K562 (cell line): ENCODE measurements around the gene TPGS1. TPM values are rescaled to one million over a fixed set of nuclear protein-coding genes. Genes with fewer than 3 reads are reported as not detected.

Experiments used
- DACH1 ChIP-seq: fragments of 450-650 bp; IDR thresholded peaks from 2 replicates; pipeline ENCODE4 v1.6.1; 2018; ENCODE audit not compliant: partially characterized antibody
- EP400 ChIP-seq: fragments of 450-650 bp; IDR thresholded peaks from 2 replicates; pipeline ENCODE4 v1.6.1; 2017; ENCODE audit warnings: antibody characterized with exemption, mild to moderate bottlenecking, moderate library complexity
- HDAC3 ChIP-seq: fragments of 450-650 bp; IDR thresholded peaks from 2 replicates; pipeline ENCODE4 v1.6.1; 2018; ENCODE audit warnings: borderline replicate concordance, mild to moderate bottlenecking, moderate library complexity; ENCODE audit not compliant: partially characterized antibody
- NCOA4 ChIP-seq: fragments of 450-650 bp; IDR thresholded peaks from 2 replicates; pipeline ENCODE4 v1.6.1; 2018; ENCODE audit warnings: mild to moderate bottlenecking; ENCODE audit not compliant: partially characterized antibody
- NELFE ChIP-seq: IDR thresholded peaks from 2 replicates; pipeline ENCODE4 v1.6.1; 2011; ENCODE audit warnings: mild to moderate bottlenecking; ENCODE audit not compliant: insufficient read depth, insufficient read length
- NONO ChIP-seq, 2 experiments: fragments of 200-400 bp in 1 of 2; fragments of 450-650 bp in 1 of 2; formaldehyde crosslinking in 1 of 2; IDR thresholded peaks; 2 replicates each; pipeline ENCODE4 v1.6.1; 2017; ENCODE audit warnings: low read depth in 2 of 2, mild to moderate bottlenecking in 2 of 2, moderate library complexity in 2 of 2, low read length in 1 of 2
- ZBTB1 ChIP-seq: sonication (generic); formaldehyde crosslinking; IDR thresholded peaks from 2 replicates; pipeline ENCODE4 v1.8.1; 2023; ENCODE audit warnings: missing genetic modification reagents, low read depth, mild to moderate bottlenecking, borderline replicate concordance
- ZBTB8A ChIP-seq: fragments of 450-650 bp; IDR thresholded peaks from 2 replicates; pipeline ENCODE4 v1.6.1; 2018; ENCODE audit warnings: mild to moderate bottlenecking, moderate library complexity; ENCODE audit not compliant: partially characterized antibody
- ZNF174 ChIP-seq: fragments of 250-450 bp; sonication (Bioruptor Pico); IDR thresholded peaks from 2 replicates; pipeline ENCODE4 v1.4.0; 2020; ENCODE audit warnings: mild to moderate bottlenecking
- ZNF324 ChIP-seq: fragments of 250-450 bp; sonication (Bioruptor Pico); IDR thresholded peaks from 2 replicates; pipeline ENCODE4 v1.4.0; 2020; ENCODE audit warnings: mild to moderate bottlenecking
- polyA plus RNA-seq, 8 experiments: library from polyadenylated mRNA; depleted of rRNA in 4 of 8; stranded (reverse) in 5 of 8; unstranded in 3 of 8; fragments of >200 nt; fragmentation: Nextera tagmentation in 2 of 8; fragmentation: Illumina TruSeq in 1 of 8; extraction: Ambion mirVana in 2 of 8; extraction: Trizol in 1 of 8; gene quantifications; 2 replicates each; pipeline versions ENCODE4 v1.2.1 to v1.2.3, GENCODE V29; 2011 to 2014; ENCODE audit warnings: inconsistent platforms in 1 of 8, missing spikeins in 1 of 8
- total RNA-seq, 7 experiments: library from RNA; depleted of rRNA in 6 of 7; stranded (reverse); fragments of >200 nt in 6 of 7; fragmentation: Illumina TruSeq in 2 of 7; extraction: Trizol in 2 of 7; gene quantifications; 2 replicates each; pipeline versions ENCODE4 v1.2.1 to v1.2.3, GENCODE V29; 2011 to 2021; ENCODE audit warnings: low replicate concordance in 1 of 7
- TF ChIP-seq, protein P1 (sequence below): fragments of 450-650 bp; IDR thresholded peaks from 2 replicates; pipeline ENCODE4 v1.6.1; 2014; ENCODE audit warnings: low read depth, mild to moderate bottlenecking, moderate library complexity, borderline replicate concordance
- TF ChIP-seq, protein P2 (sequence below): fragments of 200-400 bp; formaldehyde crosslinking; IDR thresholded peaks from 2 replicates; pipeline ENCODE4 v1.6.1; 2017; ENCODE audit warnings: mild to moderate bottlenecking, low read depth, low read length, moderate library complexity
- TF ChIP-seq, protein P3 (sequence below): fragments of 250-450 bp; sonication (Bioruptor Pico); IDR thresholded peaks from 2 replicates; pipeline ENCODE4 v1.5.0; 2020; ENCODE audit warnings: mild to moderate bottlenecking
- TF ChIP-seq, protein P4 (sequence below): sonication (generic); formaldehyde crosslinking; IDR thresholded peaks from 2 replicates; pipeline ENCODE4 v1.8.0; 2022; ENCODE audit warnings: missing genetic modification reagents, mild to moderate bottlenecking, borderline replicate concordance
- TF ChIP-seq, protein P5 (sequence below): fragments of 250-450 bp; sonication (Bioruptor Pico); IDR thresholded peaks from 2 replicates; pipeline ENCODE4 v1.5.0; 2020; ENCODE audit warnings: mild to moderate bottlenecking, borderline replicate concordance
- TF ChIP-seq, protein P6 (sequence below): fragments of 250-450 bp; sonication (Bioruptor Pico); IDR thresholded peaks from 2 replicates; pipeline ENCODE4 v1.8.0; 2022; ENCODE audit warnings: inconsistent platforms

The TPGS1 gene
- total and polyA plus RNA-seq, 9 of the 15 experiments (the other 6 are each of a cell fraction or from before 2014, with no cell fraction given) = 0.30 to 31.6 (median 1.2) TPM; not detected in 2

DNA sequence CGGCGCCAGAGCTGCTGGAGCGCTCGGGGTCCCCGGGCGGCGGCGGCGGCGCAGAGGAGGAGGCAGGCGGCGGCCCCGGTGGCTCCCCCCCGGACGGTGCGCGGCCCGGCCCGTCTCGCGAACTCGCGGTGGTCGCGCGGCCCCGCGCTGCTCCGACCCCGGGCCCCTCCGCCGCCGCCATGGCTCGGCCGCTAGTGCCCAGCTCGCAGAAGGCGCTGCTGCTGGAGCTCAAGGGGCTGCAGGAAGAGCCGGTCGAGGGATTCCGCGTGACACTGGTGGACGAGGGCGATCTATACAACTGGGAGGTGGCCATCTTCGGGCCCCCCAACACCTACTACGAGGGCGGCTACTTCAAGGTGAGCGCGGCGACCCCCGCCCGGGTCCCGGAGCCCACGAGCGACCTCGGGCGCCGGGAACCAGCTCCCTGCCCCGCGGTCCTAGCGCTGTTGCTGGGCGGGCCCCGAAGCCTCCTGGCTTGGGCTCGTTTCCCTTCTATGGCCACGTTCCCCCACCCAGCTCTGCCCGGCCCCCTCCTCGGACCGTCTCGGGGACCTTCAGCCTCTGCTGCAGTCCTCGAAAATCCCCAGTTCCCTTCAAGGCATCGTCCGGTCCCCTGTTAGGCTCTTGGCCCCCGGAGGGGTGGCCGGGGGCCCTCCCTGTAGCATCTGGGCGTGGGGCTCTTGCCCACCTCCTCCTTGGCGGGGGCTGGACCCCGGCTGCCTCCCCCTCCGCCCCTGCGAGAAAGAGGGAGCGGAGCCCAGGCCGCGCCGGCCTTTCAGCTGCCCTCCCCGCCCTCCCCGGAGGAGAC lies 24.7 kb downstream of the TPGS1 start, which contains the start of gene CDC34 (continued):
- TF ChIP-seq, protein P1, sequence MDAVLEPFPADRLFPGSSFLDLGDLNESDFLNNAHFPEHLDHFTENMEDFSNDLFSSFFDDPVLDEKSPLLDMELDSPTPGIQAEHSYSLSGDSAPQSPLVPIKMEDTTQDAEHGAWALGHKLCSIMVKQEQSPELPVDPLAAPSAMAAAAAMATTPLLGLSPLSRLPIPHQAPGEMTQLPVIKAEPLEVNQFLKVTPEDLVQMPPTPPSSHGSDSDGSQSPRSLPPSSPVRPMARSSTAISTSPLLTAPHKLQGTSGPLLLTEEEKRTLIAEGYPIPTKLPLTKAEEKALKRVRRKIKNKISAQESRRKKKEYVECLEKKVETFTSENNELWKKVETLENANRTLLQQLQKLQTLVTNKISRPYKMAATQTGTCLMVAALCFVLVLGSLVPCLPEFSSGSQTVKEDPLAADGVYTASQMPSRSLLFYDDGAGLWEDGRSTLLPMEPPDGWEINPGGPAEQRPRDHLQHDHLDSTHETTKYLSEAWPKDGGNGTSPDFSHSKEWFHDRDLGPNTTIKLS = no peak
- TF ChIP-seq ZBTB1 (CRISPR knock-in tag) = no peak
- TF ChIP-seq NONO (IDR thresholded peaks at IDR 0.05; ENCODE audit: low read depth in 2 of 2, low read length in 1 of 2) = 0 out of 4 replicates have a peak, but pooled peaks of 1 of the 2 experiments have one; percentile 64
- TF ChIP-seq DACH1 = no peak
- no peak for TF ChIP-seq EP400
- TF ChIP-seq HDAC3 = no peak
- no peak for TF ChIP-seq NCOA4
- TF ChIP-seq ZBTB8A = no peak
- TF ChIP-seq, protein P2, sequence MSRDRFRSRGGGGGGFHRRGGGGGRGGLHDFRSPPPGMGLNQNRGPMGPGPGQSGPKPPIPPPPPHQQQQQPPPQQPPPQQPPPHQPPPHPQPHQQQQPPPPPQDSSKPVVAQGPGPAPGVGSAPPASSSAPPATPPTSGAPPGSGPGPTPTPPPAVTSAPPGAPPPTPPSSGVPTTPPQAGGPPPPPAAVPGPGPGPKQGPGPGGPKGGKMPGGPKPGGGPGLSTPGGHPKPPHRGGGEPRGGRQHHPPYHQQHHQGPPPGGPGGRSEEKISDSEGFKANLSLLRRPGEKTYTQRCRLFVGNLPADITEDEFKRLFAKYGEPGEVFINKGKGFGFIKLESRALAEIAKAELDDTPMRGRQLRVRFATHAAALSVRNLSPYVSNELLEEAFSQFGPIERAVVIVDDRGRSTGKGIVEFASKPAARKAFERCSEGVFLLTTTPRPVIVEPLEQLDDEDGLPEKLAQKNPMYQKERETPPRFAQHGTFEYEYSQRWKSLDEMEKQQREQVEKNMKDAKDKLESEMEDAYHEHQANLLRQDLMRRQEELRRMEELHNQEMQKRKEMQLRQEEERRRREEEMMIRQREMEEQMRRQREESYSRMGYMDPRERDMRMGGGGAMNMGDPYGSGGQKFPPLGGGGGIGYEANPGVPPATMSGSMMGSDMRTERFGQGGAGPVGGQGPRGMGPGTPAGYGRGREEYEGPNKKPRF = no peak
- TF ChIP-seq, protein P3, sequence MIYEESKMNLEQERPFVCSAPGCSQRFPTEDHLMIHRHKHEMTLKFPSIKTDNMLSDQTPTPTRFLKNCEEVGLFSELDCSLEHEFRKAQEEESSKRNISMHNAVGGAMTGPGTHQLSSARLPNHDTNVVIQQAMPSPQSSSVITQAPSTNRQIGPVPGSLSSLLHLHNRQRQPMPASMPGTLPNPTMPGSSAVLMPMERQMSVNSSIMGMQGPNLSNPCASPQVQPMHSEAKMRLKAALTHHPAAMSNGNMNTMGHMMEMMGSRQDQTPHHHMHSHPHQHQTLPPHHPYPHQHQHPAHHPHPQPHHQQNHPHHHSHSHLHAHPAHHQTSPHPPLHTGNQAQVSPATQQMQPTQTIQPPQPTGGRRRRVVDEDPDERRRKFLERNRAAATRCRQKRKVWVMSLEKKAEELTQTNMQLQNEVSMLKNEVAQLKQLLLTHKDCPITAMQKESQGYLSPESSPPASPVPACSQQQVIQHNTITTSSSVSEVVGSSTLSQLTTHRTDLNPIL (CRISPR knock-in tag) = no peak
- TF ChIP-seq ZNF324 (CRISPR knock-in tag) = no peak
- TF ChIP-seq, protein P4, sequence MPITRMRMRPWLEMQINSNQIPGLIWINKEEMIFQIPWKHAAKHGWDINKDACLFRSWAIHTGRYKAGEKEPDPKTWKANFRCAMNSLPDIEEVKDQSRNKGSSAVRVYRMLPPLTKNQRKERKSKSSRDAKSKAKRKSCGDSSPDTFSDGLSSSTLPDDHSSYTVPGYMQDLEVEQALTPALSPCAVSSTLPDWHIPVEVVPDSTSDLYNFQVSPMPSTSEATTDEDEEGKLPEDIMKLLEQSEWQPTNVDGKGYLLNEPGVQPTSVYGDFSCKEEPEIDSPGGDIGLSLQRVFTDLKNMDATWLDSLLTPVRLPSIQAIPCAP (CRISPR knock-in tag) = no peak
- TF ChIP-seq, protein P5, sequence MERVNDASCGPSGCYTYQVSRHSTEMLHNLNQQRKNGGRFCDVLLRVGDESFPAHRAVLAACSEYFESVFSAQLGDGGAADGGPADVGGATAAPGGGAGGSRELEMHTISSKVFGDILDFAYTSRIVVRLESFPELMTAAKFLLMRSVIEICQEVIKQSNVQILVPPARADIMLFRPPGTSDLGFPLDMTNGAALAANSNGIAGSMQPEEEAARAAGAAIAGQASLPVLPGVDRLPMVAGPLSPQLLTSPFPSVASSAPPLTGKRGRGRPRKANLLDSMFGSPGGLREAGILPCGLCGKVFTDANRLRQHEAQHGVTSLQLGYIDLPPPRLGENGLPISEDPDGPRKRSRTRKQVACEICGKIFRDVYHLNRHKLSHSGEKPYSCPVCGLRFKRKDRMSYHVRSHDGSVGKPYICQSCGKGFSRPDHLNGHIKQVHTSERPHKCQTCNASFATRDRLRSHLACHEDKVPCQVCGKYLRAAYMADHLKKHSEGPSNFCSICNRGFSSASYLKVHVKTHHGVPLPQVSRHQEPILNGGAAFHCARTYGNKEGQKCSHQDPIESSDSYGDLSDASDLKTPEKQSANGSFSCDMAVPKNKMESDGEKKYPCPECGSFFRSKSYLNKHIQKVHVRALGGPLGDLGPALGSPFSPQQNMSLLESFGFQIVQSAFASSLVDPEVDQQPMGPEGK = no peak
- TF ChIP-seq, protein P6, sequence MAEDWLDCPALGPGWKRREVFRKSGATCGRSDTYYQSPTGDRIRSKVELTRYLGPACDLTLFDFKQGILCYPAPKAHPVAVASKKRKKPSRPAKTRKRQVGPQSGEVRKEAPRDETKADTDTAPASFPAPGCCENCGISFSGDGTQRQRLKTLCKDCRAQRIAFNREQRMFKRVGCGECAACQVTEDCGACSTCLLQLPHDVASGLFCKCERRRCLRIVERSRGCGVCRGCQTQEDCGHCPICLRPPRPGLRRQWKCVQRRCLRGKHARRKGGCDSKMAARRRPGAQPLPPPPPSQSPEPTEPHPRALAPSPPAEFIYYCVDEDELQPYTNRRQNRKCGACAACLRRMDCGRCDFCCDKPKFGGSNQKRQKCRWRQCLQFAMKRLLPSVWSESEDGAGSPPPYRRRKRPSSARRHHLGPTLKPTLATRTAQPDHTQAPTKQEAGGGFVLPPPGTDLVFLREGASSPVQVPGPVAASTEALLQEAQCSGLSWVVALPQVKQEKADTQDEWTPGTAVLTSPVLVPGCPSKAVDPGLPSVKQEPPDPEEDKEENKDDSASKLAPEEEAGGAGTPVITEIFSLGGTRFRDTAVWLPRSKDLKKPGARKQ (CRISPR knock-in tag) = no peak
- TF ChIP-seq NELFE = no peak
- no peak for TF ChIP-seq ZNF174 (CRISPR knock-in tag)
